CD14-positive monocyte (primary cell): Measurements from ENCODE around the gene WARS2. TPM values are rescaled to one million over a fixed set of nuclear protein-coding genes. Genes with fewer than 3 reads are reported as not detected.

ENCODE experiments used
- DNase-seq, 3 donors: peaks; one replicate each; pipeline ENCODE4 v3.0.0-alpha.2; 2011 to 2022
- H2AFZ ChIP-seq: 2 replicates; pipeline ENCODE4 v1.6.0; 2012; ENCODE audit warnings: mild to moderate bottlenecking, low read depth, low read length, inconsistent platforms; ENCODE audit not compliant: insufficient read depth, poor library complexity, severe bottlenecking
- H3K27ac ChIP-seq, 2 donors: 1 replicate in 1 of 2; 2 replicates in 1 of 2; pipeline ENCODE4 v1.5.1; 2012 to 2013; ENCODE audit warnings: low read length in 2 of 2, control low read depth in 1 of 2, inconsistent platforms in 1 of 2, low read depth in 1 of 2, mild to moderate bottlenecking in 1 of 2
- H3K27me3 ChIP-seq, 2 donors: one replicate each; pipeline versions ENCODE4 v1.6.0 to v1.6.1; 2011 to 2013; ENCODE audit warnings: low read length in 2 of 2; ENCODE audit not compliant: control insufficient read depth in 2 of 2, insufficient read depth in 2 of 2
- H3K36me3 ChIP-seq, 2 donors: replicated peaks in 1 of 2; 1 replicate in 1 of 2; 2 replicates in 1 of 2; pipeline versions ENCODE4 v1.5.1 to v1.6.1; 2012 to 2013; ENCODE audit warnings: low read length in 2 of 2, control low read depth in 1 of 2, inconsistent platforms in 1 of 2, mild to moderate bottlenecking in 1 of 2; ENCODE audit not compliant: insufficient read depth in 2 of 2, control insufficient read depth in 1 of 2
- H3K4me1 ChIP-seq, 2 donors: 1 replicate in 1 of 2; 2 replicates in 1 of 2; pipeline versions ENCODE4 v1.5.1 to v1.6.1; 2012 to 2013; ENCODE audit warnings: low read length in 2 of 2, control low read depth in 1 of 2, inconsistent platforms in 1 of 2, mild to moderate bottlenecking in 1 of 2, moderate library complexity in 1 of 2; ENCODE audit not compliant: insufficient read depth in 2 of 2, control insufficient read depth in 1 of 2
- H3K4me2 ChIP-seq: replicated peaks from 2 replicates; pipeline ENCODE3; 2012; ENCODE audit warnings: low read length, moderate library complexity, mild to moderate bottlenecking; ENCODE audit not compliant: poor library complexity, severe bottlenecking; ENCODE audit errors: extremely low read depth
- H3K4me3 ChIP-seq, 3 experiments: fragments of 200-600 bp in 1 of 3; sonication (generic) in 1 of 3; replicated peaks in 1 of 3; 1 replicate in 2 of 3; 2 replicates in 1 of 3; pipeline ENCODE4 v1.5.1; 2011 to 2013; ENCODE audit warnings: low read length in 3 of 3, mild to moderate bottlenecking in 3 of 3, control low read depth in 2 of 3, low read depth in 2 of 3, inconsistent platforms in 1 of 3, moderate library complexity in 1 of 3
- H3K79me2 ChIP-seq: 2 replicates; pipeline ENCODE4 v1.6.0; 2012; ENCODE audit warnings: mild to moderate bottlenecking, control low read depth, inconsistent platforms, low read length, moderate library complexity; ENCODE audit not compliant: insufficient read depth
- H3K9ac ChIP-seq: 2 replicates; pipeline ENCODE4 v1.6.0; 2017; ENCODE audit warnings: low read length, mild to moderate bottlenecking; ENCODE audit not compliant: insufficient read depth, poor library complexity, severe bottlenecking
- H3K9me3 ChIP-seq, 2 donors: replicated peaks in 1 of 2; 1 replicate in 1 of 2; 2 replicates in 1 of 2; pipeline versions ENCODE4 v1.5.1 to v1.6.1; 2012 to 2013; ENCODE audit warnings: low read length in 2 of 2, control low read depth in 1 of 2; ENCODE audit not compliant: control insufficient read depth in 1 of 2, insufficient read depth in 1 of 2
- H4K20me1 ChIP-seq: 2 replicates; pipeline ENCODE4 v1.6.0; 2012; ENCODE audit warnings: mild to moderate bottlenecking, low read length, control low read depth, moderate library complexity; ENCODE audit not compliant: insufficient read depth
- H3K27ac Mint-ChIP-seq, 7 donors: one replicate each; pipeline ENCODE4 v1.8.0; 2020; ENCODE audit warnings: mild to moderate bottlenecking in 7 of 7, mixed read lengths in 7 of 7, moderate library complexity in 6 of 7, inconsistent platforms in 2 of 7
- H3K27me3 Mint-ChIP-seq, 3 donors: one replicate each; pipeline ENCODE4 v1.8.0; 2021 to 2022; ENCODE audit warnings: low read depth in 3 of 3, mild to moderate bottlenecking in 3 of 3, mixed read lengths in 3 of 3, moderate library complexity in 3 of 3, inconsistent platforms in 1 of 3
- H3K36me3 Mint-ChIP-seq, 2 donors: one replicate each; pipeline ENCODE4 v1.8.0; 2020; ENCODE audit warnings: mixed read lengths in 2 of 2, inconsistent platforms in 1 of 2, mild to moderate bottlenecking in 1 of 2
- H3K4me1 Mint-ChIP-seq: one replicate; pipeline ENCODE4 v1.8.0; 2020; ENCODE audit warnings: mild to moderate bottlenecking, mixed read lengths
- H3K4me3 Mint-ChIP-seq, 2 donors: one replicate each; pipeline ENCODE4 v1.8.0; 2020; ENCODE audit warnings: mild to moderate bottlenecking in 2 of 2, mixed read lengths in 2 of 2, moderate library complexity in 1 of 2
- H3K9me3 Mint-ChIP-seq, 7 donors: one replicate each; pipeline ENCODE4 v1.8.0; 2020 to 2022; ENCODE audit warnings: mixed read lengths in 7 of 7, mild to moderate bottlenecking in 6 of 7, moderate library complexity in 6 of 7, inconsistent platforms in 2 of 7
- WGBS: methylation state at CpG from one replicate; pipeline ENCODE4 v1.1.5; 2013; ENCODE audit warnings: missing lambda C conversion rate; ENCODE audit not compliant: insufficient coverage; 5-methylcytosine and 5-hydroxymethylcytosine counted together
- intact Hi-C, 2 donors: fragments of 100-400 bp; cut with micrococcal nuclease; formaldehyde crosslinking; loops; one replicate each; pipeline versions ENCODE4 v1.15.0 to v1.15.1; 2023
- polyA plus RNA-seq, 3 donors: library from polyadenylated mRNA; depleted of rRNA in 1 of 3; unstranded in 2 of 3; stranded (reverse) in 1 of 3; fragments of 300-500 nt in 2 of 3; fragments of >200 nt in 1 of 3; fragmentation: Illumina TruSeq in 2 of 3; gene quantifications; 1 replicate in 2 of 3; 2 replicates in 1 of 3; pipeline ENCODE4 v1.2.3, GENCODE V29; 2012 to 2021
- TF ChIP-seq, protein P1 (sequence below): fragments of 200-600 bp; IDR thresholded peaks from one replicate; pipeline ENCODE4 v1.8.0; 2022; ENCODE audit warnings: antibody characterized with exemption, mild to moderate bottlenecking

WARS2 gene
- polyA plus RNA-seq, 3 donors = 4.6 to 5.1 (median 4.7) TPM

DNA sequence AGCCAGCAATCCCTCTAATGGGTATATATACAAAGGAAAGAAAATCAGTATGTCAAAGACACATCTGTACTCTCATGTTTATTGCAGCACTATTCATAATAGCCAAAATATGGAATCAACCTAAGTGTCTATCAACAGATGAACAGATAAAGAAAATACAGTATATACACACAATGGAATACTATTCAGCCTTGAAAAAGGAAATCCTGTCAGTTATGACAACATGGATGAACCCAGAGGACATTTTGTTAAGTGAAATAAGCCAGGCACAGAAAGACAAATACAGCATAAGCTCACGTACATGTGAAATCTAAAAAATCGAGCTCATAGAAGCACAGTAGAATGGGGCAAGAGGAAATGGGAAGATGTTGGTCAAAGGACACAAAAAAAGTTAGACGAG, 69.1 kb downstream of the WARS2 start:
- Histone ChIP-seq H3K4me2 (no peak overlapping the region), H3K4me3 (no peak overlapping the region), H3K79me2 (no peaks in the 10 kb centered on the region), H3K27me3 (no peaks in the 10 kb centered on the region), H2AFZ (no peak overlapping the region), H3K27ac (no peak overlapping the region), H3K36me3 (no peaks in the 10 kb centered on the region), H3K4me1 (no peaks in the 10 kb centered on the region), H3K9ac (no peak overlapping the region), H4K20me1 (no peaks in the 10 kb centered on the region), H3K9me3 (no peaks in the 10 kb centered on the region)
- Mint-ChIP-seq H3K9me3 (peaks cover 0 to 10% (median 4%) of the 10 kb centered on the region in 7 donors), H3K4me1 (no peaks in the 10 kb centered on the region), H3K27me3 (peaks cover 0 to 2% (median 0%) of the 10 kb centered on the region in 3 donors), H3K27ac (no peak overlapping the region), H3K36me3 (peaks cover 14 to 15% of the 10 kb centered on the region in 2 donors), H3K4me3 (no peak overlapping the region)
- TF ChIP-seq, protein P1, sequence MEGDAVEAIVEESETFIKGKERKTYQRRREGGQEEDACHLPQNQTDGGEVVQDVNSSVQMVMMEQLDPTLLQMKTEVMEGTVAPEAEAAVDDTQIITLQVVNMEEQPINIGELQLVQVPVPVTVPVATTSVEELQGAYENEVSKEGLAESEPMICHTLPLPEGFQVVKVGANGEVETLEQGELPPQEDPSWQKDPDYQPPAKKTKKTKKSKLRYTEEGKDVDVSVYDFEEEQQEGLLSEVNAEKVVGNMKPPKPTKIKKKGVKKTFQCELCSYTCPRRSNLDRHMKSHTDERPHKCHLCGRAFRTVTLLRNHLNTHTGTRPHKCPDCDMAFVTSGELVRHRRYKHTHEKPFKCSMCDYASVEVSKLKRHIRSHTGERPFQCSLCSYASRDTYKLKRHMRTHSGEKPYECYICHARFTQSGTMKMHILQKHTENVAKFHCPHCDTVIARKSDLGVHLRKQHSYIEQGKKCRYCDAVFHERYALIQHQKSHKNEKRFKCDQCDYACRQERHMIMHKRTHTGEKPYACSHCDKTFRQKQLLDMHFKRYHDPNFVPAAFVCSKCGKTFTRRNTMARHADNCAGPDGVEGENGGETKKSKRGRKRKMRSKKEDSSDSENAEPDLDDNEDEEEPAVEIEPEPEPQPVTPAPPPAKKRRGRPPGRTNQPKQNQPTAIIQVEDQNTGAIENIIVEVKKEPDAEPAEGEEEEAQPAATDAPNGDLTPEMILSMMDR = no peak
- intact Hi-C loops = no loop called here
- 100% methylated on average over 2 of the region's 3 CpGs for WGBS
- DNase-seq = no peak

DNA sequence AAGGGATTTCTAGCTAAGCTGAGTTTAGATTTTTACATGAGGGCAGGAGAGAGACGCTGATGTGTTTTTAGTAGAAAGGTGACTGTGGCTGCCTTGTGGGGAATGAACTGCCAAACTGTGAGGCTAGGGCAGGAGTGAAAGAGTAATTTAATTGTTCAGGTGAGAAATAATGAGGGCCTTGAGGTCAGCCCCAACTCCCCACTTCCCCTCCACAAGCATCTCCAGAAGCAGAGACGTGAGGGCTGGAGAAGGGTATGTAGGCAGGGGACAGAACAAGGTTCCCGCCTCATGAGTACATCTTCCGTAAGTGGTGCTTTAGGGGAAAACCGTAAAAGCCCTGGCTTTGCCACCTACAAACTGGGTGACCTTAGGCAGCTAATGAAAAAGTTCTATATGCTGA, 70.8 kb downstream of the WARS2 start:
- peaks cover 8 to 14% of the 10 kb centered on the region in 2 donors for H3K36me3 Mint-ChIP-seq
- H3K27me3 Mint-ChIP-seq = peaks cover 0 to 2% (median 0%) of the 10 kb centered on the region in 3 donors
- TF ChIP-seq, protein P1 = no peak

More for the DNA sequence above, 70.8 kb downstream of the WARS2 start:
- Histone ChIP-seq H2AFZ (no peak overlapping the region), H3K4me1 (no peaks in the 10 kb centered on the region), H3K9me3 (no peaks in the 10 kb centered on the region), H3K27ac (no peak overlapping the region), H3K27me3 (no peaks in the 10 kb centered on the region), H3K4me2 (no peak overlapping the region), H3K79me2 (no peaks in the 10 kb centered on the region), H3K9ac (no peak overlapping the region), H3K4me3 (no peak overlapping the region), H3K36me3 (no peaks in the 10 kb centered on the region), H4K20me1 (no peaks in the 10 kb centered on the region)
- DNase-seq = no peak
- intact Hi-C loops = no loop called here
- no peak overlapping the region for H3K4me3 Mint-ChIP-seq
- peaks cover 1 to 7% (median 4%) of the 10 kb centered on the region in 7 donors for H3K9me3 Mint-ChIP-seq
- WGBS = 96% methylated on average over 4 of the region's 5 CpGs
- H3K4me1 Mint-ChIP-seq = no peaks in the 10 kb centered on the region
- H3K27ac Mint-ChIP-seq = no peak overlapping the region
